ENCODE results near the gene ZCCHC13. TPM values are rescaled to one million over a fixed set of nuclear protein-coding genes. Genes with fewer than 3 reads are reported as not detected.
"Not testable (repeated sequence)": the region's sequence is repeated elsewhere in the genome, so short reads cannot be mapped to it uniquely, and the experiment has no call there.

The ZCCHC13 gene
- total RNA-seq, 4 donors from 2014 or later: not detected

GRCh38 chrX:74293343-74293946 lies 10.5 kb upstream of the ZCCHC13 start:
- Histone ChIP-seq H3K4me3 (peak overlapping the region; percentile 40 to 53), H3K9me3 (no peaks in the 10 kb centered on the region), H3K36me3 (no peaks in the 10 kb centered on the region), H3K27me3 (no peaks in the 10 kb centered on the region), H3K27ac (peak overlapping the region; percentile 83 to 89), H3K4me1 (no peaks in the 10 kb centered on the region)
- intact Hi-C loops (cut with DNase I; ENCODE audit: low total_unique reads): no loop called here
- DNase-seq: peak; percentile 77 to 78
- TF ChIP-seq CTCF (IDR thresholded peaks at IDR 0.05): no peak
- TF ChIP-seq POLR2A (IDR thresholded peaks at IDR 0.05): peak; percentile 31 to 41

- intact Hi-C loops (cut with DNase I; ENCODE audit: low total_unique reads): no loop called here
- Histone ChIP-seq H3K27me3 (no peaks in the 10 kb centered on the region), H3K27ac (no peak overlapping the region), H3K4me3 (no peak overlapping the region), H3K4me1 (no peaks in the 10 kb centered on the region), H3K9me3 (no peaks in the 10 kb centered on the region), H3K36me3 (no peaks in the 10 kb centered on the region)
- TF ChIP-seq POLR2A (IDR thresholded peaks at IDR 0.05) (no peak), CTCF (IDR thresholded peaks at IDR 0.05) (no peak)
- no peak for DNase-seq
Observed at GRCh38 chrX:74295101-74295500, 8.9 kb upstream of the ZCCHC13 start.

DNA sequence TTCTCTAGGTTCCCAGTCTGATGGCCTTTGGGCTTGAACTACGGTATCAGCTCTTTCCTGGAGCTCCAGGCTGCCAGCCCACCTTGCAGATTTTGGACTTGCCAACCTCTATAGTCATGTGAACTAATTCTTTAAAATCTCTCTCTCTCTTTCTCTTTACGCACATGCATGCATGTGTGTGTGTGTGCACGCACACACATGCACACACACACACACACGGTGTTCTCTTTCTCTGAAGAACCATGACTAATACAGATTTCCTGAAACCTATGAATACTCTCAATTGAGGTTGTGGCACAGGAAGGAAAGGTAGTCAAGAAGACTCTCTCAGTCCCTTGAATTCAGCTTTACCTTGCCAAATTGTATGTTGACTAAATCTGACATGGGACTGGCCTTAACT lies 6.2 kb upstream of the ZCCHC13 start:
- TF ChIP-seq POLR2A (IDR thresholded peaks at IDR 0.05) (no peak), CTCF (IDR thresholded peaks at IDR 0.05) (no peak)
- no peak overlapping the region for H3K27ac ChIP-seq
- no peaks in the 10 kb centered on the region for H3K27me3 ChIP-seq
- intact Hi-C loops (cut with DNase I; ENCODE audit: low total_unique reads): no loop called here
- no peak for DNase-seq
- H3K4me3 ChIP-seq: no peak overlapping the region
- H3K36me3 ChIP-seq: no peaks in the 10 kb centered on the region
- no peaks in the 10 kb centered on the region for H3K4me1 ChIP-seq
- H3K9me3 ChIP-seq: no peaks in the 10 kb centered on the region

DNA sequence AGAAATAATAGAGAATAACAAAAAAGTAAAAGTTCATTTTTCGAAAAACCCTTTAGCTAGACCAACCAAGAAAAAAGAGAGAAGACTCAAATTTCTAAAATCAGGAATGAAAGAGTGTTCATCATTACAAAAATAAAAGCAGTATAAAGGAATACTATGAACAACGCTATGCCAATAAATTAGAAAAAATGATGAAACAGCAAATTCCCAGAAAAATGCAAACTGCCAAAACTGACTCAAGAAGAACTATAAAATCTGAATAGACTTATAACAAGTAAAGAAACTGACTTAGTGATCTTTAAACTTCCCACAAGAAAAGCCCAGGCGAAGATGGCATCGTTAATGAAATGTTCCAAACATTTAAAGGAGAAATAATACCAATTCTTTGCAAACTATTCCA lies 3.1 kb upstream of the ZCCHC13 start:
- no peaks in the 10 kb centered on the region for H3K27me3 ChIP-seq
- no peaks in the 10 kb centered on the region for H3K9me3 ChIP-seq
- H3K4me3 ChIP-seq: no peak overlapping the region
- H3K4me1 ChIP-seq: no peaks in the 10 kb centered on the region
- H3K27ac ChIP-seq: no peak overlapping the region
- DNase-seq: no peak
- TF ChIP-seq CTCF (IDR thresholded peaks at IDR 0.05) (no peak), POLR2A (IDR thresholded peaks at IDR 0.05) (no peak)
- no peaks in the 10 kb centered on the region for H3K36me3 ChIP-seq
- intact Hi-C loops (cut with DNase I; ENCODE audit: low total_unique reads): no loop called here

DNA sequence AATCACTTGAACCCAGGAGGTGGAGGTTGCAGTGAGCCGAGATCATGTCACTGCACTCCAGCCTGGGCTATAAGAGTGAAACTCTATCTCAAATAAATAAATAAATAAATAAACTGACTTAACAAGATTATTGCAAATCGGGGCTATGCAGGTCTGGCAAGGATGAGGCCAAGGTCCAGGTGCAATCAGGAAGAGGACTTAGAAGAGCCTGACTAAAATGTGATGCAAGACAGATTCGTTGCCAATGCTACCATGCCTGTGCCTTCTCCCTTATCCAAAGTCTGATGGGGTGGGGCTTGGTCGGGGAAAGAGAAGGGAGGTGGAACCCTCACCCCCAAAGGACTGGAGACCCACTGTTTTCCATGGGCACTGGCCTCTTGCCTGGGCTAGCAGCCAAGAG lies 14.7 kb downstream of the ZCCHC13 start:
- H3K27me3 ChIP-seq: no peaks in the 10 kb centered on the region
- H3K36me3 ChIP-seq: no peaks in the 10 kb centered on the region
- intact Hi-C loops (cut with DNase I; ENCODE audit: low total_unique reads): no loop called here
- TF ChIP-seq CTCF (IDR thresholded peaks at IDR 0.05) (no peak), POLR2A (IDR thresholded peaks at IDR 0.05) (no peak)
- no peaks in the 10 kb centered on the region for H3K9me3 ChIP-seq
- no peak overlapping the region for H3K27ac ChIP-seq
- no peak for DNase-seq
- H3K4me1 ChIP-seq: no peaks in the 10 kb centered on the region
- H3K4me3 ChIP-seq: no peak overlapping the region

DNA sequence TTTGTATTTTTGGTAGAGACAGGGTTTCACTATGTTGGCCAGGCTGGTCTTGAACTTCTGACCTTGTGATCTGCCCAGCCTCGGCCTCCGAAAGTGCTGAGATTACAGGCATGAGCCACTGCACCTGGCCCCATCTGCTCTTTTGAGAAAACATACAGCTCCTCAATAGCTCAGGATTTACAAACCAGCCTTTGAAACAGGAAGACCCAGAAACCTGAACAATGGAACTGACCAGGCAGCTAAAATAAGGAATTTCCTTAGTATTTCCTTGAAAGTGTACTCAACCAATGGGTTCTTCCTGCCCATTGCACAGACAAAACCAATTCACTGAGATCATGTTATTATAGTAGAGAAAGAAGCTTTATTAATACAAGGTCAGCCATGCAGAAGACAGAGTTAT lies 15.3 kb downstream of the ZCCHC13 start:
- intact Hi-C loops (cut with DNase I; ENCODE audit: low total_unique reads); H3K27me3 ChIP-seq; H3K27ac ChIP-seq; H3K4me1 ChIP-seq; H3K4me3 ChIP-seq; DNase-seq; H3K9me3 ChIP-seq; H3K36me3 ChIP-seq: not testable (repeated sequence)
